DMS 273 treated with DMSO at 0.1 percent for 48 hours (cell line): ENCODE results near the gene PDYN.

ENCODE experiments used
- DNase-seq: peaks from one replicate; lab custom pipeline; 2025; lab: John Stamatoyannopoulos, UW

PDYN gene

DNA sequence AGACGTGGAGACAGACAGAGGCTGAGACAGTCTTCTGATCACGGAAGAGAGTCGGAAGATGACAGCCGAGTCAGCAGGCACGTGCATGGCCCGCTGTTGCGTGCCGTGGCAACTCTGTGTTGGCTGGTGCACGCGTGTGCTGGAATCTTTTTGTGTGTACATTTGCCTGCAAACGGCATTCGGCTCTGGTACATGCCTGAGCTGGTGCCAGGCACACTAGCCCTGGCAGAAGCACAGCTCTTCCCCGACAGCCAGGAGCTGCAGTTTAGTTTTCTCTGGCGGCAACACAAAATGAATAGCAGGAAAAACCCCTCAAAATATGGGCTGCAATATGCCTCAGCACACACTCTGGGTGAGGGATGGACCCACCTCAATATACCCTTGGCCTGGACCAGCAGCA lies 769 bp upstream of the PDYN start:
- DNase-seq: no peak

DNA sequence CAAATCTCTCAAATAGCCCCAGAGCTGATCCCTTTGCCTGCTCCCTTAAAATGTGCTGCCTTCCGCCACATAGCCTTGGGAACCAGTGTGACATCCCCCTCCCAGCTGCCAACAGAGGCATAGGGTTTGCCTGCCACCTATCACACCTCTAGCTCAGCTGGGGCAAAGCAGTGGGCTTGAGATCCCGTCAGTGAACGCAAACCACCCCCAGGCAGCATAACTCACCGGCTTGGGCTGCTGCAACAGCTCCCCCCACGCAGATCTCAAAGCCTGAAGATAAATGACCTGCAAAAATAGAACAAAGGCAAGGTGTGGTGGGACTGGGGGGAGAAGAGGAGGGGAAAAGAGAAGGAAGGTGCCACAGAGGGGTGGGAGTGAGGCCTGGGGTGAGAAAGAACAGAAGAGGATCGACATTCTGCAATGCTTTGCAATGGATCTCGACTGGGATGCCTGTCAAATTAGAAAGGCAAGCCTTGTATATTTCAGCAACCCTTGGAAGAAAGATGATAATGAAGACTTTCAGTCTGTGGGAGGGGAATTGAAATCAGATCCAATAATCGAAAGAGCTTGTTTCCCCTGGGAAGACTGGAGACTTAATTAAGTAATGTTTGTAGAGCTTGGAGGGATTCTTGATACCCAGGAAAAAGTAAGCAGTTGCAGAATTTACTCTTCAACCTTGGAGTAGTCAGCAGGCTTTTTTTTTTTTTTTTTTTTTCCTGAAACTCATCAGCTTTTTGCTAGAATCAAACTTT lies 1.3 kb downstream of the PDYN start:
- DNase-seq: no peak

- no peak for DNase-seq
Observed at GRCh38 chr20:1987826-1988225, 6.0 kb downstream of the PDYN start.

GRCh38 chr20:1983301-1983700 lies 10.6 kb downstream of the PDYN start:
- DNase-seq: no peak

GRCh38 chr20:1982686-1983085 lies 11.2 kb downstream of the PDYN start:
- no peak for DNase-seq

DNA sequence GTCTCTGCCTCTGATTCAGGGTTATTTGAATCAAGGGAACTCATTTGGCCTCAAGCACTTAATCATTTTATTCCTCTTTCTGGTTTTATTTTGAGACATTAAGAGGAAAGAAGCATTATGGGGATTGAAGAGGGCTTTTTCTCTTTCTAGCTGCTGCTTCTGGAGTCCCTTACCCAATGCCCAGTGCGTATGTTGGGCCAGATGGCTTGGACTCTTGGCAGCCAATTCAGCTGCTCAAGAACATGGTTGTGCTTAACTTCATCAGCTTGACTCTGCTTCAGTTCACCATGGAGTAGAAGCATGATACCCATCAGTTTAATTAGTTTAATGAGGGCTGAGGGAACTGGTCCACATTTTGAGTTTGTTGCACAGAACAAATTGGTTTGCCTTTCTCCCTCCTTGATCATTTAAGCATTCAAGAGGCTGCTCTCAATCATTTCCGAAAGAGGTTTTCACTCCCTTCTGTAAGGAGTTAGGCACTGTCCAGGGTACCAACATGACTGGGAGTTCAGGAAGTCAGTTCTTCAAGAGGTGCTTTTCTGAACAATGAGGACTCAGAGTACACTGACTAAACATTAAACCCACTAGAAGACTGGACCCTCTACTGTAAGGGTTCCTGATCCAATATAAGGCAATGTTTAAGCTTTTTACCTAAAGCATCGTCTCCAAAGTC lies 14.6 kb downstream of the PDYN start:
- DNase-seq: no peak

GRCh38 chr20:1975291-1975690 lies 18.6 kb downstream of the PDYN start:
- no peak for DNase-seq

- no peak for DNase-seq
Observed at GRCh38 chr20:1973601-1974440, 20.0 kb downstream of the PDYN start.

DNA sequence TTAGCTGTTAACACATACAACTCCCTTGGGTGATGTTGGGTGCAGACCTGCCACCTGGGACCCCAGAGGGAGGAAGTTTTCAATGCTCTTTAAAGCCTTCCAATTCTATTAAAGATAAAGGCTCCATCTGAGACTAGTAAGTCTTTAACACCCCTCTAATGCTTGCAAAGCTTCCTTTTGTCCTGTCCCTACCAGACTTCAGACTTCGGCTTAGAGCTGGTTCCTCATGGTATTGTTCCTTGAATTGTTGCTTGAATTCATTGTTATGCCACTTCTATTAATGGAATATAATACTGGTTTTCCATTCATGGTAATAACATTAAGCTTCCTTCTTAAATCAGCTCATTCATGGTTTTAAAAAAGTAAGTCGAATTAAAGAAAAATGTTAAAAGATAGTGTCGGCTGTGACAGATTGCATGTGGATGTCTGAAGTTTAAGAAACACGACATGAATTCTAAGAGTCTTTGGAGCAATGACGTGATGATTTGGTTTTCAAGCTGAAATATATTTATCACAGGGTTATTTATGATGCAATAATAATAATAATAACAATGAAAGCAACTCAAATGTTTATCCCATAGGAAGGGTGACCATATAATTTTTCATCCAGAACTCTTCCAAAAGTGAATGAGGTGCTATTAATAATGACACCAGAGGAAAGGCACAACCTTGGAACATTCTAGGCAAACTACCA lies 21.8 kb downstream of the PDYN start:
- no peak for DNase-seq

GRCh38 chr20:1968964-1969363 lies 24.9 kb downstream of the PDYN start:
- DNase-seq: no peak

GRCh38 chr20:1965520-1966351 lies 28.1 kb downstream of the PDYN start:
- DNase-seq: peak; percentile 34

- DNase-seq: no peak
Observed at GRCh38 chr20:1964659-1965405, 29.0 kb downstream of the PDYN start.

DNA sequence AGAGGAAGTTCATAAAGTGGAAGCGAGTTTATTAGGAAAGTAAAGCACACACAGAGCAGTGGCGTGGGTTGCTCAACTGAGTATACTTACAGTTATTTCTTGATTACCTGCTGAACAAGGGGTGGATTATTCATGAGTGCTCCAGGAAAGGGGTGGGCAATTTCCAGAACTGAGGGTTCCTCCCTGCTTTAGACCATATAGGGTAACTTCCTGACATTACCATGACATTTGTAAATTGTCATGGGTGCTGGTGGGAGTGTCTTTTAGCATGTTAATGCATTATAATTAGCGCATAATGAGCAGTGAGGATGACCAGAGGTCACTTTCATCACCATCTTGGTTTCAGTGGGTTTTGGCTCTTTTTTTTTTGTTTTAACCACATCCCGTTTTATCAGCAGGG lies 29.8 kb downstream of the PDYN start:
- DNase-seq: no peak

DNA sequence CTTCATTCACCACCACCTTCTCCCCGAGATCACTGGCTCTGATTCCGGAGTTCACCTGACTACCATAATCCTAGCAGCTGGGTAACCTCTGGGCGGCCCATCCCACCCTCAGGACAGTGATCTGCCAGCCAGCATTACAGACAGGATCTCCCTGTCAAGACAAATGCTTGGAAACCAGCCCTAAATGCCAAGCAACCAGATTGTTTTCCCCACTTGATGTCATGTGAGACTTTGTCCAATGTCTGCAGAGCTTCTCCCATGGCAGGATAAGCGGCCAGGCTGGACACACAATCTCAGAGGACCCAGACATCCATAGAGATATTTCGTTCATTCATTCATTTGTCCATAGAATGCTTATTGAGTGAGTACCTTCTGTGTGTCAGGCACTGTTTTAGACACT lies 32.5 kb downstream of the PDYN start:
- DNase-seq: no peak

- DNase-seq: no peak
Observed at GRCh38 chr20:1959156-1959555, 34.7 kb downstream of the PDYN start.

GRCh38 chr20:1958426-1958825 lies 35.4 kb downstream of the PDYN start:
- no peak for DNase-seq

GRCh38 chr20:1955217-1955616 lies 38.6 kb downstream of the PDYN start:
- DNase-seq: no peak

DNA sequence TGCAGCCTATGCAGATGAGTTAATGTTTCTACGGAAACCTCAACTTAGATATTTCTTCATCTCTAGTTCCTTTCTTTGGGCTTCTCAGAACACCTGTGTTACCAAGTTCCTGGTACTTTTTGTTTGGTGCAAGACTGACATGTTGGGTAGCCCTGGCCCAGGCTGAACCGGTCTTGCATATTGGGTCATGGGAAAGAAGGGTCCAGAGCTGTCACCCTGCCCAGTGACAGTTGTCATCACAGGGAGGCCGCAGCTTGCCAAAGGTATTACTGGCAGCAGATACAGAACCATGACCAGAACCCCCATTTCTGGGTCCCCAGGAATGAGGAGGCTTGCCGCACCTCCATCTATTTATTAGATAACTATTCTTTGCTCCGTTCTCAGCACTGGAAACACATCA lies 40.2 kb downstream of the PDYN start:
- DNase-seq: no peak

GRCh38 chr20:1952737-1953530 lies 40.9 kb downstream of the PDYN start:
- no peak for DNase-seq
